Renal pelvis (tissue), 4 donors: ENCODE measurements around the gene CRX. TPM values are rescaled to one million over a fixed set of nuclear protein-coding genes. Genes with fewer than 3 reads are reported as not detected.
"Not testable (repeated sequence)": the region's sequence is repeated elsewhere in the genome, so short reads cannot be mapped to it uniquely, and the experiment has no call there.

ENCODE experiments used
- DNase-seq: peaks from one replicate; pipeline ENCODE4 v3.0.0-alpha.2; 2013
- polyA plus RNA-seq, 3 donors: library from polyadenylated mRNA; unstranded; fragments of 120-200 nt; gene quantifications; one replicate each; pipeline ENCODE4 v1.2.1, GENCODE V29; 2013; ENCODE audit not compliant: insufficient read length in 3 of 3

The CRX gene
- polyA plus RNA-seq, 3 donors = 0.01 to 0.14 (median 0.06) TPM

- not testable (repeated sequence) for DNase-seq
Observed at GRCh38 chr19:47858646-47859285, 37.0 kb downstream of the CRX start, which contains the start of gene TPRX2. TSS of gene TPRX2 (plus strand) at chr19:47859235. CDS start at chr19:47859247, 12 bp downstream.

GRCh38 chr19:47859838-47860237 lies 38.1 kb downstream of the CRX start:
- DNase-seq = not testable (repeated sequence)

GRCh38 chr19:47860602-47861297 lies 39.0 kb downstream of the CRX start:
- no peak for DNase-seq

- DNase-seq = no peak
Observed at GRCh38 chr19:47861630-47862029, 39.9 kb downstream of the CRX start.

GRCh38 chr19:47863514-47863936 lies 41.8 kb downstream of the CRX start:
- DNase-seq = peak; percentile 73

- no peak for DNase-seq
Observed at GRCh38 chr19:47865166-47865565, 43.4 kb downstream of the CRX start.

- no peak for DNase-seq
Observed at GRCh38 chr19:47878906-47879305, 57.2 kb downstream of the CRX start.

- DNase-seq = not testable (repeated sequence)
Observed at GRCh38 chr19:47879385-47879784, 57.6 kb downstream of the CRX start.

GRCh38 chr19:47881757-47882156 lies 60.0 kb downstream of the CRX start:
- DNase-seq = no peak

- no peak for DNase-seq
Observed at GRCh38 chr19:47882890-47883289, 61.2 kb downstream of the CRX start.

- no peak for DNase-seq
Observed at GRCh38 chr19:47885067-47885463, 63.3 kb downstream of the CRX start.

GRCh38 chr19:47886010-47886559 lies 64.3 kb downstream of the CRX start, which contains the start of gene SULT2A1:
TSS of gene SULT2A1 (minus strand) at chr19:47886315. CDS start at chr19:47886257, 58 bp downstream.
- no peak for DNase-seq

- DNase-seq = no peak
Observed at GRCh38 chr19:47890865-47891621, 69.3 kb downstream of the CRX start.

- no peak for DNase-seq
Observed at GRCh38 chr19:47891622-47891922, 69.8 kb downstream of the CRX start.

GRCh38 chr19:47891923-47892666 lies 70.4 kb downstream of the CRX start:
- DNase-seq = peak; percentile 15

Other genes starting within 250 kb of the CRX start
- under 1 TPM; 0.20 to 0.40 (median 0.40) TPM for gene ZNF541, start 248.8 kb upstream of the CRX start, polyA plus RNA-seq
- 10 to 100 TPM; 14.1 to 19.7 (median 17.1) TPM for gene BICRA, start 212.8 kb upstream of the CRX start, polyA plus RNA-seq
- gene EHD2, start 108.5 kb upstream of the CRX start, polyA plus RNA-seq = 10 to 100 TPM; 26.1 to 42.0 (median 34.8) TPM
- gene NOP53, start 76.4 kb upstream of the CRX start, polyA plus RNA-seq = 100 to 1,000 TPM; 370 to 415 (median 376) TPM
- gene SELENOW, start 43.2 kb upstream of the CRX start, polyA plus RNA-seq = 100 to 1,000 TPM; 129 to 150 (median 150) TPM
- gene TPRX1, start 17.4 kb upstream of the CRX start, polyA plus RNA-seq = not detected
- gene TPRX2, start 37.3 kb downstream of the CRX start, polyA plus RNA-seq = not detected
- gene SULT2A1, start 64.4 kb downstream of the CRX start, polyA plus RNA-seq = 1 to 10 TPM in 1 of 3 donors, under 1 TPM in 1, not detected in 1; 0.61 to 1.6 TPM
- gene BSPH1, start 170.2 kb downstream of the CRX start, polyA plus RNA-seq = not detected
- under 1 TPM in 1 of 3 donors, not detected in 2; 0.37 TPM for gene ELSPBP1, start 172.7 kb downstream of the CRX start, polyA plus RNA-seq
- not detected for gene CABP5, start 222.1 kb downstream of the CRX start, polyA plus RNA-seq